NAMALWA (cell line): ENCODE results near the gene NKAIN2.
A peak's percentile ranks its signal among the peaks of the same experiment; 100 is the strongest.

Experiments used
- DNase-seq: peaks from one replicate; pipeline ENCODE4 v3.0.0-alpha.2; 2015; ENCODE audit warnings: low spot score

The NKAIN2 gene

DNA sequence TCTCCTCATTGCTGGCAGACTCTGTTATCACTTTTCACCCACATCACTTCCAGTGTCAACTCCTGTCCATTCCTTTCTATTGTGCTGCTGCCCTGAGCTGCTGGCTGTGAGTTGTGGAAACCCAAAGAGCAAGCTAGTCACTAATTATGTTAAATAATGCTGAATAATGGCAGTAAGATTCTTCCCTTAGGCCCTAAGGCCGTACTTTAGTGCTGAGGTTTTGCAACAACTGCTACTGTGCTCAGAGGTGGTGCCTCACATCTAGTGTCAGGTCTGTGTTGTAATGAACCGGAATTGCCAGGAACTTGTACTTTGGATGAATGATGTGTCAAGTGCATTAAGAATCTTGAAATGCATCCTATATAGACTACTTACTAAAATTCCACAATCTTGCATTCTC lies 786.3 kb downstream of the NKAIN2 start:
- no peak for DNase-seq

- DNase-seq = no peak
Observed at GRCh38 chr6:124599656-124600055, 796.0 kb downstream of the NKAIN2 start.

- no peak for DNase-seq
Observed at GRCh38 chr6:124604719-124605118, 801.1 kb downstream of the NKAIN2 start.

GRCh38 chr6:124607119-124607627 lies 803.5 kb downstream of the NKAIN2 start:
- DNase-seq = no peak

- no peak for DNase-seq
Observed at GRCh38 chr6:124613031-124613430, 809.4 kb downstream of the NKAIN2 start.

DNA sequence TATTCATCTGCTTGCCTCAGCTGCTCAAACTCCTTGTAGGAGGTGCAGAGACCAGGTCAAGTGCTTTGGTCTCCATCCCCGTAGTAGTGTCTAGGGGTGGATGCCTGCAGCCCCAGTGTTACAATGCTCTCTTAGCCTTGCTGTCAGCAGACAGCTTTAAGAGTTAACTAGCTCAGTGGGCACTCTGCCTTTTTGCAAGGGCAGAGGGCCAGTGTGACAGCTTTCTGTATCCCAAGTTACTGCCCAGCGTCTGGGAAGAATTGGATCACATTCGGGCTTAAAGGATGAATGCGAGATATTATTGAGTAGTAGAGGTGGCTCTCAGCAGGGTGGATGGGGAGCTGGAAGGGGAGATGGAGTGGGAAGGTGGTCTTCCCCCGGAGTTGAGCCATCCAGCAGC lies 818.7 kb downstream of the NKAIN2 start:
- DNase-seq = no peak

GRCh38 chr6:124633655-124634054 lies 830.0 kb downstream of the NKAIN2 start:
- DNase-seq = no peak

DNA sequence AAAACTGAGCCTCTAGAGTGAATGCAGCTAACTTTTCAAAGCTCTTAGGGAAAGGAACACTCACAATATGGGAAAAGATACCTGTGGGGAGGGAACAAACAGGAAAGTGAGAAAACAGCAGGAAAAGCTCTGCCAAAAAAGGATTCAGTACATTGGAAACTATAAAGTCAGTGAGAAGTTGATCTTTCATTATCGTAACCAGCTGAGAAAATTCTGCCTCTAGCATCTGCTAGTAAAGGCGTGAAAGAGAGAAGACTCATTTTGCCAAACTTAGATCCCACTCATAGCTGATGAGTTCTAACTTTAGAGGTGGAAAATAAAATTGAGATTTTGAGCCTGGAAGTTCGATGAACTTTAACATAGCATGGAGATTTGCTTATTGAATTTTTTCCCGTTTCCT lies 836.8 kb downstream of the NKAIN2 start:
- DNase-seq = no peak

GRCh38 chr6:124655866-124656265 lies 852.2 kb downstream of the NKAIN2 start:
- DNase-seq = no peak

DNA sequence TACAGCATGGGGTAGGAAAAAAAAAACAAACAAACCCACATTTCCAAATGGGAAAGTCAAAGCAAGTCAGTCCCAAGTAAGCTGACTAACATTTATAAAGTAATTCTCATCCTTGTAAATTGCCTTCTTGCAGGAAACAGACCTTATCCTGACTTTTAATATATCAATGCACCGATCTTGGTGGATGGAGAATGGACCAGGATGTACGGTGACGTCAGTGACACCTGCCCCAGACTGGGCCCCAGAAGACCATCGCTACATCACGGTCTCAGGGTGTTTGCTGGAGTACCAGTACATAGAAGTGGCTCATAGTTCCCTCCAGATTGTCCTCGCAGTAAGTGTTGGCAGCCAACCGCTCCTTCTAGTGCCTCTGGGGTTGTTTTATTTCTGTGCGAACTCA lies 854.4 kb downstream of the NKAIN2 start:
- DNase-seq = no peak

DNA sequence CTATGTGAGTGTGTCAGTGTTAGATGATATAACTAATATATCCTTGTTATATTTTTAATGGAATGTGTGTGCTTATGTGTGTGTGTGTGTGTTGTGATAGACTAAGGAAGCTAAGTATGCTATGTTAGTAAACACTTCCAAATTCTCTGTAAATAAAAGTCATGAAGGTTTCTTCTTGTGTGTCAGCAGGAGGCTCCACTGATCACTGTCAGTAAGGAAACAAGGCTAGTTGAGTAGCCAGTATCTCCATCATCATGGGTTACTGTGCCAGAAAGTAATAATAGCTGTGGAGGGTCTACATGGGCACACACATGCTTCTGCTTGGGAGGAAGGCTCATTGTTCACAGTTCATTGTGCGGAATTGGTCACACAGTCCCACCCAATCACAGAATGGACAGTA lies 855.8 kb downstream of the NKAIN2 start:
- no peak for DNase-seq

DNA sequence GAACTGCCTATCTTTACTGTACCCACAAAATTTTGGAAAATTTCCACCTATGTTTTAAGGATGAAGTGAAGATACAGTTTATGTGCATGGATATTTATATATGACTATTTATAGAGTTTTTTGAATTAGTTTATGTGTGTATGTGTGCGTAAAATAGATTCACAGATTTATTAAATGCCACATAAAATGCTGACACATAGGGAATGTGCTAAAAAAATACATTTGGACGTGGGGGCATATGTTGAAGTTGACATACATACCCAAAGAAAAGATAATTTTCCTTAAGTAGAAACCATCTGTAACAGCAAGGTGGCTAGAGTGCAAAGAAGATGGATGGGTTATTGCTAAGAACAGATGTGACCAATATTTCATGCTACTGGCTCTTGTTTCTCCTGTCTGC lies 856.5 kb downstream of the NKAIN2 start:
- DNase-seq = no peak

- DNase-seq = no peak
Observed at GRCh38 chr6:124661097-124661661, 857.5 kb downstream of the NKAIN2 start.

GRCh38 chr6:124668028-124668427 lies 864.4 kb downstream of the NKAIN2 start:
- no peak for DNase-seq

GRCh38 chr6:124669713-124670480 lies 866.2 kb downstream of the NKAIN2 start:
- DNase-seq = no peak

DNA sequence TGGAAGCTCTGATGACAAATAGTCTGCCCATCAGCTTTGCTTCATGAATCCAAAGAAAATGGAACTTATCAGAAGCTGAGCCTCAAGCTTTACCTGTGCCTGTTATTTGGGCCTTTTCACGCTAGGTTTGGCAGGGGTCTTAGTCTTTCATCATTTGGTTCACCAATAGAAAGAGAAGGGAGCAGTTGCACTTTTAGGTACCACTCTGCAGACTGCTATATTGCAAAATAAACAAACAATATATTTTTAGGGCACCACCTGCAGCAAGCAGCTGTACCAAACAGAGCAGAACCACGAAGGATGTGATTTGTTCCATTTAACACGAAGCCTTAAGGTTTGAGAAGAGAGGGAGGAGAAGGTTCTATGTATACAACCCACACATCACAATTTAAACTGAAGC lies 867.1 kb downstream of the NKAIN2 start:
- DNase-seq = peak; percentile 32

GRCh38 chr6:124671324-124671723 lies 867.7 kb downstream of the NKAIN2 start:
- DNase-seq = no peak

GRCh38 chr6:124674042-124674441 lies 870.4 kb downstream of the NKAIN2 start:
- no peak for DNase-seq

DNA sequence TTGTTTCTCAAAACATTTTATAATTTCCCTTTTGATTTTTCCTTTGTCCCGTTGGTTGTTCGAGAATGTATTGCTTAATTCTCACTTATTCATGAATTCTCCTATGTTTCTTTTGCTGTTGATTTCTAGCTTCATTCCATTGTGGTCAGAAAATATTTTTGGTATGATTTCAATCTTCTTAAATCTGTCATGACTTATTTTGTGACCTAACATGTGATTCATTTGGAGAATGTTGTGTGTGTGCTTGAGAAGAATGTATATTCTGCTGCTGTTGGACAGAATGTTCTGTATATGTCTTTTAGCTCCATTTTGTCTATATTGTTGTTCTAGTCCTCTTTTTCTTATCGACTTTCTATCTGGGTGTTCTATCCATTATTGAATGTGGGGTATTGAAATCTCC lies 872.4 kb downstream of the NKAIN2 start:
- no peak for DNase-seq

GRCh38 chr6:124677874-124678273 lies 874.2 kb downstream of the NKAIN2 start:
- DNase-seq = no peak

GRCh38 chr6:124679387-124679786 lies 875.7 kb downstream of the NKAIN2 start:
- DNase-seq = no peak

DNA sequence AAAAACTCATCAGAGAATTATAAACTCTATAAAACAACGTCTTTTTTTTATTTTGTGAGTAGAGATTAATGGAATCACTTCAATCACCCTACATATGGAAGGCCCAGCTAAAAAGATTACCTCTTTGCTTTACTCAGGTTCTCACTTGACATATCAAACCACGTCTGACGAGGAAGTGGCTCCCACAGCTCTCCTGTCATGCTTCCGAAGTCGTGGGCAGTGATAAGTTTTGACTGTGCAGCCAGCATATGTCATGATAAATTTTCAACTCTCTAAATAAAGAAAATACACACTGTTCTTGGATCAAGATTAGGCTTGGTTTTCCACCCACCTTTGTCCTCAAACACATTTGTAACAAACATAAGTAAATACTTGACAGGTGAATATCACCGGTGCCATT lies 879.1 kb downstream of the NKAIN2 start:
- no peak for DNase-seq

DNA sequence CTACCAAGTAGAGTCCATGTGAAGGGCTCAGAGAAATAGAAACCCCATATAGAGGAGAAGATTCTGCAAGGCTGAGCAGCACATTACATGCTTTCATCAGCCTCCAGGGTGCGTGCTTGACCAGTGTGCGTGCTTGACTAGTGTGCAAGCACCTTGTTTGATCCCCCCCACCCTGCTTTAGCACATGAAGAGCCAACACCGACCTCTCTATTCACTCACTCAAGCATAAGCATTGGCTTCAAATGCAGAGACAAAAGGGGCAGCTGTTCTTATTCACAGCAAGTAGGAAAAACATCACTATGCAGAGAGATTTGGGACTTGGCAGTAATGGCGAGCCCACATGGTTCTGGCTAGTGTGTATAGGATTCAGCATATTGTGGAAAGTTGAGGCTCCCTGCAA lies 879.8 kb downstream of the NKAIN2 start:
- no peak for DNase-seq

- DNase-seq = no peak
Observed at GRCh38 chr6:124684621-124685020, 881.0 kb downstream of the NKAIN2 start.
